Measurements from ENCODE around the gene HPSE. TPM values are rescaled to one million over a fixed set of nuclear protein-coding genes. Genes with fewer than 3 reads are reported as not detected.

The HPSE gene
- total and polyA plus RNA-seq, 2 donors (not counting 3 experiments of a cell fraction or from before 2014, with no cell fraction given), result 3.5 to 7.0 TPM

- Histone ChIP-seq H4K20me1 (replicated peaks; ENCODE audit: control insufficient read depth, extremely low read depth, insufficient read depth, low read length) (no peaks in the 10 kb centered on the region), H3K4me3 (replicated peaks in 1 of 3; ENCODE audit: insufficient read depth in 1 of 3, low read depth in 1 of 3, low read length in 3 of 3) (no peak overlapping the region), H3K4me1 (ENCODE audit: control insufficient read depth, extremely low read depth, insufficient read depth, low read length) (peaks cover 5% of the 10 kb centered on the region), H2AFZ (ENCODE audit: low read depth, low read length) (peak overlapping the region; percentile 64), H3K27ac (ENCODE audit: insufficient read depth, low read depth, low read length) (no peak overlapping the region), H3K9ac (replicated peaks; ENCODE audit: extremely low read depth, insufficient read depth, low read length) (no peak overlapping the region), H3K9me3 (replicated peaks; ENCODE audit: control insufficient read depth, insufficient read depth, low read length) (no peaks in the 10 kb centered on the region), H3K79me2 (ENCODE audit: control insufficient read depth, insufficient read depth, low read length) (no peaks in the 10 kb centered on the region), H3K36me3 (ENCODE audit: control insufficient read depth in 2 of 2, extremely low read depth in 1 of 2, insufficient read depth in 2 of 2, low read length in 2 of 2) (peaks cover 0 to 6% of the 10 kb centered on the region in 2 experiments), H3K9me1 (replicated peaks; ENCODE audit: control insufficient read depth, extremely low read depth, insufficient read depth, low read length) (no peaks in the 10 kb centered on the region), H3K27me3 (ENCODE audit: control insufficient read depth in 2 of 2, insufficient read depth in 2 of 2, low read length in 2 of 2) (no peaks in the 10 kb centered on the region), H3K4me2 (ENCODE audit: insufficient read depth, low read length) (no peak overlapping the region)
- ChIA-PET CTCF (interaction anchor here (0.8 to 6.0 kb wide), 6 partner anchors 8 to 198 kb away, joined by 3 to 39 read pairs (median 4); no protein-coding TSS in a partner anchor), POLR2A (no interaction called here)
- intact Hi-C loops (cut with micrococcal nuclease) (no loop called here), dilution Hi-C loops (cut with MboI; ENCODE audit: extremely low pct_ligation_motif_present, low sequenced_read_pairs) (no loop called here)
- FAIRE-seq (no peak), DNase-seq (ENCODE audit: low read depth, low spot score) (no peak)
- TF ChIP-seq, protein P1, sequence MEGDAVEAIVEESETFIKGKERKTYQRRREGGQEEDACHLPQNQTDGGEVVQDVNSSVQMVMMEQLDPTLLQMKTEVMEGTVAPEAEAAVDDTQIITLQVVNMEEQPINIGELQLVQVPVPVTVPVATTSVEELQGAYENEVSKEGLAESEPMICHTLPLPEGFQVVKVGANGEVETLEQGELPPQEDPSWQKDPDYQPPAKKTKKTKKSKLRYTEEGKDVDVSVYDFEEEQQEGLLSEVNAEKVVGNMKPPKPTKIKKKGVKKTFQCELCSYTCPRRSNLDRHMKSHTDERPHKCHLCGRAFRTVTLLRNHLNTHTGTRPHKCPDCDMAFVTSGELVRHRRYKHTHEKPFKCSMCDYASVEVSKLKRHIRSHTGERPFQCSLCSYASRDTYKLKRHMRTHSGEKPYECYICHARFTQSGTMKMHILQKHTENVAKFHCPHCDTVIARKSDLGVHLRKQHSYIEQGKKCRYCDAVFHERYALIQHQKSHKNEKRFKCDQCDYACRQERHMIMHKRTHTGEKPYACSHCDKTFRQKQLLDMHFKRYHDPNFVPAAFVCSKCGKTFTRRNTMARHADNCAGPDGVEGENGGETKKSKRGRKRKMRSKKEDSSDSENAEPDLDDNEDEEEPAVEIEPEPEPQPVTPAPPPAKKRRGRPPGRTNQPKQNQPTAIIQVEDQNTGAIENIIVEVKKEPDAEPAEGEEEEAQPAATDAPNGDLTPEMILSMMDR (IDR thresholded peaks at IDR 0.05; ENCODE audit: extremely low read depth in 1 of 2, insufficient read depth in 1 of 2, low read depth in 1 of 2, low read length in 2 of 2), result no peak
- TF ChIP-seq GATA2 (IDR thresholded peaks at IDR 0.05; ENCODE audit: insufficient read depth, insufficient read length, low read depth, low read length) (no peak), MYC (IDR thresholded peaks at IDR 0.05; ENCODE audit: low read depth, low read length) (no peak), JUN (IDR thresholded peaks at IDR 0.05; ENCODE audit: borderline replicate concordance, insufficient read depth, insufficient read length, low read depth) (no peak), FOS (IDR thresholded peaks at IDR 0.05; ENCODE audit: borderline replicate concordance, insufficient read depth, low read length) (no peak), POLR2A (IDR thresholded peaks at IDR 0.05; ENCODE audit: low read depth, low read length) (no peak), POLR2AphosphoS5 (IDR thresholded peaks at IDR 0.05; ENCODE audit: insufficient read depth, low read depth, low read length) (no peak), EZH2 (IDR thresholded peaks at IDR 0.05; ENCODE audit: borderline replicate concordance, low read depth, low read length, severe bottlenecking) (no peak)
- TF ChIP-seq, protein P2, sequence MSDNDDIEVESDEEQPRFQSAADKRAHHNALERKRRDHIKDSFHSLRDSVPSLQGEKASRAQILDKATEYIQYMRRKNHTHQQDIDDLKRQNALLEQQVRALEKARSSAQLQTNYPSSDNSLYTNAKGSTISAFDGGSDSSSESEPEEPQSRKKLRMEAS (IDR thresholded peaks at IDR 0.05; ENCODE audit: insufficient read depth, insufficient read length), result no peak
- BruUV-seq (replicated peaks), result no TSS peak
Observed at GRCh38 chr4:83268491-83268890, 66.2 kb downstream of the HPSE start.
